Measurements from ENCODE around the gene PPP2R2D. TPM values are rescaled to one million over a fixed set of nuclear protein-coding genes. Genes with fewer than 3 reads are reported as not detected.

PPP2R2D gene
- total RNA-seq, 4 donors from 2014 or later, result 39.2 to 79.0 (median 52.9) TPM

- H3K27ac ChIP-seq, result no peak overlapping the region
- H3K27me3 ChIP-seq, result no peaks in the 10 kb centered on the region
- no peaks in the 10 kb centered on the region for H3K36me3 ChIP-seq
- intact Hi-C loops (cut with DNase I; ENCODE audit: low total_unique reads) (no loop called here), in situ Hi-C loops (cut with MboI; ENCODE audit: low pct_ligation_motif_present in 1 of 4, low pct_unique_long_range_greater_than_20kb in 1 of 4, low sequenced_read_pairs in 3 of 4) (no loop called here)
- no peak for TF ChIP-seq EP300 (IDR thresholded peaks at IDR 0.05; ENCODE audit: low read depth)
- no peak for TF ChIP-seq POLR2AphosphoS5 (IDR thresholded peaks at IDR 0.05)
- TF ChIP-seq POLR2A (IDR thresholded peaks at IDR 0.05), result no peak
- no peak for TF ChIP-seq CTCF (IDR thresholded peaks at IDR 0.05)
- 90 to 100% methylated on average over 1 to 4 of the region's 4 CpGs for WGBS, 2 donors (ENCODE audit: low coverage in 1 of 2)
- H3K4me3 ChIP-seq, result no peak overlapping the region
- peaks cover 10 to 15% (median 12%) of the 10 kb centered on the region in 4 donors for H3K4me1 ChIP-seq
- DNase-seq, result no peak
- H3K9me3 ChIP-seq, result no peaks in the 10 kb centered on the region
These were observed 101.2 kb downstream of the PPP2R2D start for GRCh38 chr10:132002004-132002403.

GRCh38 chr10:132003282-132003924 is 102.6 kb downstream of the PPP2R2D start:
- no peak for TF ChIP-seq POLR2AphosphoS5 (IDR thresholded peaks at IDR 0.05)
- no peak for TF ChIP-seq POLR2A (IDR thresholded peaks at IDR 0.05)
- no peak for TF ChIP-seq EP300 (IDR thresholded peaks at IDR 0.05; ENCODE audit: low read depth)
- TF ChIP-seq CTCF (IDR thresholded peaks at IDR 0.05), result no peak
- Histone ChIP-seq H3K4me3 (no peak overlapping the region), H3K27me3 (no peaks in the 10 kb centered on the region), H3K4me1 (peaks cover under 1 to 4% (median 2%) of the 10 kb centered on the region in 4 donors), H3K9me3 (no peaks in the 10 kb centered on the region), H3K36me3 (no peaks in the 10 kb centered on the region), H3K27ac (no peak overlapping the region)
- in situ Hi-C loops (cut with MboI; ENCODE audit: low pct_ligation_motif_present in 1 of 4, low pct_unique_long_range_greater_than_20kb in 1 of 4, low sequenced_read_pairs in 3 of 4), result no loop called here
- 79% methylated on average over 12 of the region's 12 CpGs; no CpG with 5 or more reads in 1 of the 2 donors for WGBS, 2 donors (ENCODE audit: low coverage in 1 of 2)
- no peak for DNase-seq
- intact Hi-C loops (cut with DNase I; ENCODE audit: low total_unique reads), result no loop called here

- Histone ChIP-seq H3K27ac (no peak overlapping the region), H3K4me1 (no peaks in the 10 kb centered on the region), H3K27me3 (no peaks in the 10 kb centered on the region), H3K4me3 (no peak overlapping the region), H3K36me3 (no peaks in the 10 kb centered on the region), H3K9me3 (no peaks in the 10 kb centered on the region)
- DNase-seq, result no peak
- 75% methylated on average over 10 of the region's 10 CpGs; no CpG with 5 or more reads in 1 of the 2 donors for WGBS, 2 donors (ENCODE audit: low coverage in 1 of 2)
- TF ChIP-seq CTCF (IDR thresholded peaks at IDR 0.05) (no peak), POLR2AphosphoS5 (IDR thresholded peaks at IDR 0.05) (no peak), POLR2A (IDR thresholded peaks at IDR 0.05) (no peak), EP300 (IDR thresholded peaks at IDR 0.05; ENCODE audit: low read depth) (no peak)
- intact Hi-C loops (cut with DNase I; ENCODE audit: low total_unique reads), result no loop called here
- in situ Hi-C loops (cut with MboI; ENCODE audit: low pct_ligation_motif_present in 1 of 4, low pct_unique_long_range_greater_than_20kb in 1 of 4, low sequenced_read_pairs in 3 of 4), result no loop called here
These were observed 103.2 kb downstream of the PPP2R2D start for GRCh38 chr10:132004052-132004451.

GRCh38 chr10:132005147-132005546 is 104.3 kb downstream of the PPP2R2D start:
- WGBS, 2 donors (ENCODE audit: low coverage in 1 of 2), result 93% methylated on average over 6 of the region's 6 CpGs; no CpG with 5 or more reads in 1 of the 2 donors
- no peaks in the 10 kb centered on the region for H3K36me3 ChIP-seq
- no peak overlapping the region for H3K27ac ChIP-seq
- H3K4me1 ChIP-seq, result no peaks in the 10 kb centered on the region
- no peak for DNase-seq
- no peaks in the 10 kb centered on the region for H3K9me3 ChIP-seq
- intact Hi-C loops (cut with DNase I; ENCODE audit: low total_unique reads) (no loop called here), in situ Hi-C loops (cut with MboI; ENCODE audit: low pct_ligation_motif_present in 1 of 4, low pct_unique_long_range_greater_than_20kb in 1 of 4, low sequenced_read_pairs in 3 of 4) (no loop called here)
- TF ChIP-seq EP300 (IDR thresholded peaks at IDR 0.05; ENCODE audit: low read depth) (no peak), POLR2A (IDR thresholded peaks at IDR 0.05) (no peak), CTCF (IDR thresholded peaks at IDR 0.05) (no peak), POLR2AphosphoS5 (IDR thresholded peaks at IDR 0.05) (no peak)
- H3K4me3 ChIP-seq, result no peak overlapping the region
- peaks cover 4% of the 10 kb centered on the region for H3K27me3 ChIP-seq

Measured in transverse colon (tissue), 4 donors.